ENCODE measurements around the gene CHST11. TPM values are rescaled to one million over a fixed set of nuclear protein-coding genes. Genes with fewer than 3 reads are reported as not detected.

Gene CHST11
- total and polyA plus RNA-seq, 7 donors = 0.60 to 22.8 (median 10.0) TPM

DNA sequence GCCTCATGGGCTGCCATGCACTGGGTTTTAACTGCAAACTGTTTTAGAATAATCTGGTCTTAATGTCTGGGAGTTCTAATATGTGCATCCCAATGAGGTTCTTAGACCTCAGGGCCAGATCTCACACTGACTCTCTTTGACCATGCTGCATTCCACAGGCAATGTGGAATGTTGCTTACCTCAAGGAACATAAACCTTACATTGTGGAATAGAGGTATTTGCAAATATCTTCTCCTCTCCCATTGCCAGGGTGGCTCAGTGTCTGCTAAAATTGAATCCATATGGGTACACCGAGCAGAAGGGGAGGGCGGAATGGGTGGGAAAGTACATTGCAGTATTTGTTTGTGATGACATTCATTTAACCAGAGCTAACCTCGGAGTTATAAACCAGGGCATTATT lies 78.6 kb downstream of the CHST11 start:
- Histone ChIP-seq H3K27me3 (no peaks in the 10 kb centered on the region), H3K36me3 (no peaks in the 10 kb centered on the region), H3K9me3 (no peaks in the 10 kb centered on the region), H3K27ac (no peak overlapping the region), H3K4me1 (peaks cover 0 to 12% (median 2%) of the 10 kb centered on the region in 4 donors), H3K4me3 (no peak overlapping the region)
- WGBS, 2 donors = 87 to 90% methylated on average over 3 of the region's 3 CpGs
- no peak for DNase-seq
- intact Hi-C loops (cut with DNase I) = no loop called here
- TF ChIP-seq POLR2A (IDR thresholded peaks at IDR 0.05) = no peak
- no peak for TF ChIP-seq EP300 (IDR thresholded peaks at IDR 0.05)
- TF ChIP-seq, protein P1, sequence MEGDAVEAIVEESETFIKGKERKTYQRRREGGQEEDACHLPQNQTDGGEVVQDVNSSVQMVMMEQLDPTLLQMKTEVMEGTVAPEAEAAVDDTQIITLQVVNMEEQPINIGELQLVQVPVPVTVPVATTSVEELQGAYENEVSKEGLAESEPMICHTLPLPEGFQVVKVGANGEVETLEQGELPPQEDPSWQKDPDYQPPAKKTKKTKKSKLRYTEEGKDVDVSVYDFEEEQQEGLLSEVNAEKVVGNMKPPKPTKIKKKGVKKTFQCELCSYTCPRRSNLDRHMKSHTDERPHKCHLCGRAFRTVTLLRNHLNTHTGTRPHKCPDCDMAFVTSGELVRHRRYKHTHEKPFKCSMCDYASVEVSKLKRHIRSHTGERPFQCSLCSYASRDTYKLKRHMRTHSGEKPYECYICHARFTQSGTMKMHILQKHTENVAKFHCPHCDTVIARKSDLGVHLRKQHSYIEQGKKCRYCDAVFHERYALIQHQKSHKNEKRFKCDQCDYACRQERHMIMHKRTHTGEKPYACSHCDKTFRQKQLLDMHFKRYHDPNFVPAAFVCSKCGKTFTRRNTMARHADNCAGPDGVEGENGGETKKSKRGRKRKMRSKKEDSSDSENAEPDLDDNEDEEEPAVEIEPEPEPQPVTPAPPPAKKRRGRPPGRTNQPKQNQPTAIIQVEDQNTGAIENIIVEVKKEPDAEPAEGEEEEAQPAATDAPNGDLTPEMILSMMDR (IDR thresholded peaks at IDR 0.05) = no peak
- no peak for TF ChIP-seq POLR2AphosphoS5 (IDR thresholded peaks at IDR 0.05)

DNA sequence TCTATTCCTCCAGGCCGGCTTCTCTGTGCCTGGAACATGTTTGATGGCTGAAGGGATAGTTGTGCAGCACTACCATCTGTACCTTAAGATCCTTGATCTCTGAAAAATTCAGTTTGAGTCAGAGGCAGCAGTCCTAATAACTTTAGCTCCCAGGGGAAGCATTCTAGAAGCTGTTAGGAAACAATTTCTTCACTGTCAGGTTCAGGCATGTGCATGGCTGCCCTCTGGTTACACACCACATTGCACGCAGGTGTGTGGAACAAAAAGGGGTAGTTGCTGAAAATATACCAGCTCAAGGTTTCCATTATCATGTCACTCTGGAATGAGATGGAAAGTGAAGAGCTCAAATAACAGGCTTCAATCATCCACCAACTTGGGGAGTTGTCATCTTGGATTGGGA lies 80.1 kb downstream of the CHST11 start:
- H3K4me1 ChIP-seq = peaks cover 0 to 12% (median 2%) of the 10 kb centered on the region in 4 donors
- intact Hi-C loops (cut with DNase I) = no loop called here
- no peaks in the 10 kb centered on the region for H3K36me3 ChIP-seq
- WGBS, 2 donors = 75 to 89% methylated on average over 2 of the region's 2 CpGs
- H3K27ac ChIP-seq = no peak overlapping the region
- H3K4me3 ChIP-seq = no peak overlapping the region
- no peak for DNase-seq
- TF ChIP-seq EP300 (IDR thresholded peaks at IDR 0.05) (no peak), POLR2AphosphoS5 (IDR thresholded peaks at IDR 0.05) (no peak), POLR2A (IDR thresholded peaks at IDR 0.05) (no peak)
- TF ChIP-seq, protein P1 (IDR thresholded peaks at IDR 0.05) = no peak
- no peaks in the 10 kb centered on the region for H3K27me3 ChIP-seq
- H3K9me3 ChIP-seq = no peaks in the 10 kb centered on the region

DNA sequence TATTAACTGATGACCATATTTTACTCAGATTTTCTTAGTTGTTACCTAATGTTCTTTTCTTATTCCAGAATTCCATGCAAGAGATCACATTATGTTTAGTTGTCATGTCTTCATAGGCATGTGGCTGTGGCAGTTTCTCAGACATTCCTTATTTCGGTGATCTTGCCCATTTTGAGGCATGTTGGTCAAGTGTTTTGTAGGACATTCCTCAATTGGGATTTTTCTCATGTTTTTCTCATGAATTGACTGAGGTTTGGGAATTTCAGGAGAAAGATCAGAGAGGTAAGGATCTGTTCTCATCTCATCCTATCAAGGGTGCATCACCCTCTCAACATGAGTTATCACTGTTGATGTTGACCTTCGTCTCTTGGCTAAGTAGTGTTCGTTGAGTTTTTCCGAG lies 81.3 kb downstream of the CHST11 start:
- H3K27me3 ChIP-seq = no peaks in the 10 kb centered on the region
- no peak for DNase-seq
- TF ChIP-seq POLR2A (IDR thresholded peaks at IDR 0.05) (no peak), POLR2AphosphoS5 (IDR thresholded peaks at IDR 0.05) (no peak), EP300 (IDR thresholded peaks at IDR 0.05) (no peak)
- TF ChIP-seq, protein P1 (IDR thresholded peaks at IDR 0.05) = no peak
- 88 to 90% methylated on average over 4 of the region's 4 CpGs for WGBS, 2 donors
- intact Hi-C loops (cut with DNase I) = no loop called here
- H3K4me3 ChIP-seq = no peak overlapping the region
- peaks cover 0 to 12% (median 2%) of the 10 kb centered on the region in 4 donors for H3K4me1 ChIP-seq
- no peak overlapping the region for H3K27ac ChIP-seq
- no peaks in the 10 kb centered on the region for H3K36me3 ChIP-seq
- no peaks in the 10 kb centered on the region for H3K9me3 ChIP-seq

DNA sequence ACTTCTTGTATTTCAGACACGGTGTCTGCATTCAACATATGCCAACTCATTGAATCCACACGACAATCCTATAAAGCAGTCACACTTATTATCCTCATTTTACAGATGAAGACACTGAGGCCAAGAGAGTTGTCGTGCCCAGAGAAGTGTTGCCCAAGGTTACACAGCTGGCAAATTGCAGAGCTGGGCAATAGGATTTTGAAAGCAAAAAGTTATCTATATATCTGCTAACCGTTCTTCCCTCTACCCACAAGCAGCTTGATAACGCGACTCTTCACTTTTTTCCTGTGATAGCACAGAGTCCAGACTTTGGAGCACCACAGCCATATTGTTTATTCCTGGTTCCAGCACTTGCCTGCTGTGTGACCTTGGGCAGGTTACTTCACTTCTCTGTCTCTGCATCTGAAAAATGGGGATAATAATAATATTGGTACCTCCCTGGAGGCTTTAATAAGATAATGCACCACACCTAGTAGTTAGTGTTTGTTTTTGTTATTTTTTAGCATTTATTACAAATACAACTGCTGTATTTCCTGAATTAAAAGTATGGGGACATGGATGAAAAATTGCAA lies 82.2 kb downstream of the CHST11 start:
- no peak for TF ChIP-seq POLR2AphosphoS5 (IDR thresholded peaks at IDR 0.05)
- no peak for TF ChIP-seq EP300 (IDR thresholded peaks at IDR 0.05)
- TF ChIP-seq, protein P1 (IDR thresholded peaks at IDR 0.05) = no peak
- no peak for TF ChIP-seq POLR2A (IDR thresholded peaks at IDR 0.05)
- 87 to 90% methylated on average over 6 of the region's 6 CpGs for WGBS, 2 donors
- intact Hi-C loops (cut with DNase I) = no loop called here
- Histone ChIP-seq H3K4me1 (peaks cover 0 to 12% (median 2%) of the 10 kb centered on the region in 4 donors), H3K27ac (no peak overlapping the region), H3K36me3 (no peaks in the 10 kb centered on the region), H3K4me3 (no peak overlapping the region), H3K27me3 (no peaks in the 10 kb centered on the region), H3K9me3 (no peaks in the 10 kb centered on the region)
- no peak for DNase-seq

DNA sequence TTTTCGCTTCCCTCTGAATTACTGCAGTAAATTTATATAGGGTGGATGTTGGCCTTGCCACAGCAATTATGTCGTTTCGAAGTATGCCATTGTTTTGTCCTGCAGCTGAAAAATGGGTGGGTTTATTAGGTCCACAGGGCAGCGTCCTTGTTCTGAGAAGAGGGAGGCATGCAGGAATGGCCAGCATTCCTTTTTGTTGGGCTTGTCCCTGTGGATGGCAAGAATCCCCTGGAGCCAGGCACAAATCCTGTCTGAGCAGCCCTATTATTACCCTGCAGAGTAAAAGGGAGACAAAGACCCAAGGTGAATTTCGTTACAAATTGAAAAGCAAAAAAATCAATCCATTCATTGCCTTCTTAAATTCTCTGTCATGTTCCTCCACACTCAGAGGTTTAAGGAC lies 88.1 kb downstream of the CHST11 start:
- no peaks in the 10 kb centered on the region for H3K36me3 ChIP-seq
- H3K27ac ChIP-seq = no peak overlapping the region
- H3K4me1 ChIP-seq = peaks cover 0 to 7% (median 0%) of the 10 kb centered on the region in 4 donors
- no peak for DNase-seq
- WGBS, 2 donors = 35 to 77% methylated on average over 5 of the region's 5 CpGs
- intact Hi-C loops (cut with DNase I) = no loop called here
- TF ChIP-seq POLR2A (IDR thresholded peaks at IDR 0.05) (no peak), EP300 (IDR thresholded peaks at IDR 0.05) (no peak), POLR2AphosphoS5 (IDR thresholded peaks at IDR 0.05) (no peak)
- TF ChIP-seq, protein P1 (IDR thresholded peaks at IDR 0.05) = no peak
- H3K27me3 ChIP-seq = no peaks in the 10 kb centered on the region
- no peak overlapping the region for H3K4me3 ChIP-seq
- H3K9me3 ChIP-seq = no peaks in the 10 kb centered on the region

All from sigmoid colon (tissue), 7 donors.